ENCODE data around the gene CPB2.

DNA sequence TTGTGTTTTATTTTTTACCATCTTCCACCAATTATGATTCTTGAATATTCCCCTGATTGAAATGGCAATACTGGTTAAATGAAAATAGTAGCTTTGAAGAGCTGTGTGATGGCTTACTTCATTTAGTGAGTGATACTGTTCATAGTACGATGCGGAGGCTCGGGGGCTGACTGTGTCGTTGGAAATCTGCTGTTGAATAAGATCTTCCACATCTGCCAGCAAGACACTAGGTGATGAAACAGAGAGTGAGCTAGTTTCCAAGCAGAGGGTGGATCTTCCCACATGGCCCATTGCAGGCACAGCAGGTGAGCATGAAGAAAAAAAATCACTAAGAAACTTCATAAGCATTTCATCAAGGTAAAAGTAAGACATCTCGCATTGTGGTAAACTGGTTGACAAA, 22.5 kb downstream of the CPB2 start:
- TF ChIP-seq, protein P1, sequence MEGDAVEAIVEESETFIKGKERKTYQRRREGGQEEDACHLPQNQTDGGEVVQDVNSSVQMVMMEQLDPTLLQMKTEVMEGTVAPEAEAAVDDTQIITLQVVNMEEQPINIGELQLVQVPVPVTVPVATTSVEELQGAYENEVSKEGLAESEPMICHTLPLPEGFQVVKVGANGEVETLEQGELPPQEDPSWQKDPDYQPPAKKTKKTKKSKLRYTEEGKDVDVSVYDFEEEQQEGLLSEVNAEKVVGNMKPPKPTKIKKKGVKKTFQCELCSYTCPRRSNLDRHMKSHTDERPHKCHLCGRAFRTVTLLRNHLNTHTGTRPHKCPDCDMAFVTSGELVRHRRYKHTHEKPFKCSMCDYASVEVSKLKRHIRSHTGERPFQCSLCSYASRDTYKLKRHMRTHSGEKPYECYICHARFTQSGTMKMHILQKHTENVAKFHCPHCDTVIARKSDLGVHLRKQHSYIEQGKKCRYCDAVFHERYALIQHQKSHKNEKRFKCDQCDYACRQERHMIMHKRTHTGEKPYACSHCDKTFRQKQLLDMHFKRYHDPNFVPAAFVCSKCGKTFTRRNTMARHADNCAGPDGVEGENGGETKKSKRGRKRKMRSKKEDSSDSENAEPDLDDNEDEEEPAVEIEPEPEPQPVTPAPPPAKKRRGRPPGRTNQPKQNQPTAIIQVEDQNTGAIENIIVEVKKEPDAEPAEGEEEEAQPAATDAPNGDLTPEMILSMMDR (IDR thresholded peaks at IDR 0.05; ENCODE audit: low read depth, low read length) = no peak
- TF ChIP-seq EZH2phosphoT487 (IDR thresholded peaks at IDR 0.05; ENCODE audit: low read depth) = no peak

Measured in OCI-LY3 (cell line).